GM21367 (cell line): ENCODE data around the gene NTN3.
"Not testable (repeated sequence)": the region's sequence is repeated elsewhere in the genome, so short reads cannot be mapped to it uniquely, and the experiment has no call there.

Experiments used
- ATAC-seq: cut with Tn5 transposase; IDR thresholded peaks from one replicate; pipeline ENCODE4 v1.9.1; 2021; ENCODE audit not compliant: unreplicated experiment

Gene NTN3

DNA sequence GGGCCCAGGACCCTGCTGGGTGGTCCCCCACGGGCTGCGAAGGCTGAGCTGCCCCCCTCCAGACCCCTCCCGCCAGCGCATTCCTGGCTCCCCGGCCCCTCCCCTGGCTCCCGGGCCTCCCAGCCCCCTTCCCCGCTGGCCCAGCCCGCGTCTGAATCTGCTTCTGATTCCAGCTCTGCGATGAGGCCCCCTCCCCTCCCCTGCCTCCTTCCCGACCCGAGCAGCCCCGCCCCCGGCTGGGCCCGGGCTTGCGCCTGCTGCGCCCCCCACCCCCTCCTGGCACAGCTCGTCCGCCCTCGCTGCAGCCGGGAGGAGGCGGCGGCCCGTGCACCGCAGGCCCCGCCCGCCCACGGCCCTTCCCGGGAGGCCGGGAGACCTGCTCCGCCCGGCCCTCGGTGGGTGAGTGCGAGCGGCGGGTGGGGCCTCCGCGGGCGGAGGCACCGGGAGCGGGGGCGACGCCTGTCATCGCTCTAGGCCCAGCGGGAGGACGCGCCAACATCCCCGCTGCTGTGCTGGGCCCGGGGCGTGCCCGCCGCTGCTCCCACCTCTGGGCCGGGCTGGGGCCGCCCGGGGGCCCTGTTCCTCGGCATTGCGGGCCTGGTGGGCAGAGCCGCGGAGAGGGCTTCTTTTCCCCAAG, at the start of gene NTN3:
NTN3 (plus strand) TSS at position 282 of the 637 bp plus-strand sequence. CDS start 405 bp downstream, outside the sequence.
- no peak for ATAC-seq

DNA sequence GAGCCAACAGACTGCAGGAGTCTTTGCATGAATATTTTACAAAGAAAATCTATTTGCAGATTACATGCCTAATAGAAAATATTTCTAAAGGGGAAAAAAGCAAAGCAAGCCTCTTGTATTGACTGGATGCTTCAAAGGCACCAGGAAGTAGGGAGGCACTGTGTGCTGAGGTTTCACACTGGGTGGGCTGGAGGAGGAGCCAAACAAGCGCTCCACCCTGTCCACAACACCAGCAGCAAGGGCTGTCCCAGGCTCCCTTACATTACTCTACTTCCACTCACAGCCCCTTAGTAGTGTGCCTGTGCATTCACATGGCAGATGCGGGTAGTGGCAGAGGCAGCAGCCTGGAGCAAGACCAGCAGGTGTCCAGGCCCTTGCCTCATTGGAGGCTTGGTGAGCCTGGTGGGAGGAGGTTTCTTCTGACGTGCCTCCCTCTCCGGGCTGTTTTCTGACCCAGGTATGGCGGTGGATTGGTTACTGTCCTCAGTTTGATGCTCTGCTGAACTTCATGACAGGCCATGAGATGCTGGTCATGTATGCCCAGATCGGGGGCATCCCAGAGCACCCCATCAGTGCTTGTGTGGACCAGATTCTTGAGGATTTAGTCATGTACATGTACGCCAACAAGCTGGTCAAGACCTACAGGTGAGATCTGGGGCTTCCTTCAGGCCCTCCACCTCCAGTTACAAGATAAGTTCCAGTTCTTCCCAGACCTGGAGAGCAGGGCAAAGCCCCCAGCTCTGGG, 48.8 kb upstream of the NTN3 start:
- ATAC-seq: no peak

DNA sequence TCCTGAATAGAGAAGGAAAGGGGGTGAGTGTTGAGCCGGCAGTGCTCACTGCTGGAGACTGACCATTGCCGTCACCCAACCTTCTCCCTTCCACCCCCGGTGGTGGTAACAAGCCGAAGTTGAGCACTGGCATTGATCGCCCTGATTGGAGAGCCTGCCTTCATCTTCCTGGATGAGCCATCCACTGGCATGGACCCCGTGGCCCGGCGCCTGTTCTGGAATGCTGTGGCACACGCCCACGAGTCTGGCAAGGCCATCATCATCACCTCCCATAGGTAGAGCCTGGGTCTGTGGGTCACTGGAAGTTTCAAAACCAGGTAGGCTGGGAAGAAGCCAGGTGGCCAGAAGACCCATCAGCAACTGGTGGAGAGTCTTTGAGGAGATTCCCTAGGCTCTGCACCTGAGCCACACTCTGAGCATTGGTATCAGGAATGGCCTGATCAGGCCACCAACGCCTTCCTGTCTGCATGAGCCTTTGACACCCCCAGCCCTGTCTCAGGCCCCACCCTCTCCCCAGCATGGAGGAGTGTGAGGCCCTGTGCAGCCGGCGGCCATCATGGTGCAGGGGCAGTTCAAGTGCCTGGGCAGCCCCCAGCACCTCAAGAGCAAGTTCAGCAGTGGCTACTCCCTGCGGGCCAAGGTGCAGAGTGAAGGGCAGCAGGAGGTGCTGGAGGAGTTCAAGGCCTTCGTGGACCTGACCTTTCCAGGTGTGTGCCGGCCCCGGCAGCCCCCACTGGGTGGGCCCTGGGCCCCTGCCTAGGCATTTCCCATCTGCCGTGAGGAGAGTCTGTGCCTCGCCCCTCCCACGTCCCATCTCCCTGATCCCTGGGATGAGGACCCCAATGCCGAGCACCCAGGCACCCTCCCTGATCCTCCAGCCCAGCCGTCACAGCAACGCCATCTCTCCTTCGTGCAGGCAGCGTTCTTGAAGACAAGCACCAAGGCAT, 46.8 kb upstream of the NTN3 start:
- ATAC-seq: no peak

DNA sequence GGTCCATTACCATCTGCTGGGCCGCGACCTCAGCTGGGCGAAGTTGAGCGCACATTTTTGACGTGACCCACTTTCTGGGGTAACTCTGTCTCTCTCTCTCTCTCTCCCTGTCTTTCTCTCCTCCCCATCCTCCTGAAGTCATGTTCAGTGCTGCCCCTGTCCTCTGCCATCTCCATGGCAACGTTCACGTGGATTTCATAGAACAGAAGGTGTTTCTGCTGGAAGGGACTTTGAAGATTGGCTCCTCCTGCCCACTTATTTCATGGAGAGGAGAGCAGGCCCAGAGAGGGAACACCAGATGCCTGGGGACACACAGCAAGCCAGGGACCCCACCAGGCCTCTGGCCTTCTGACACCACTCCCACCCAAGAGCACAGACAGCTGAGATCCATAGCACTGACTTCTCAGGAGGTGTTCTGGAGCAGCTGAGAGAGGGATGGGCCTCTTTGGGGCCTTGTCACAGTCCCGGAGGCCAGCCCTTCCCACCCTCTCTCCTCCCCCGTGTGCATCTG, 46.0 kb upstream of the NTN3 start:
- ATAC-seq: no peak

GRCh38 chr16:2425825-2426430, 45.2 kb upstream of the NTN3 start:
- no peak for ATAC-seq

GRCh38 chr16:2426941-2427361, 44.1 kb upstream of the NTN3 start:
- no peak for ATAC-seq

- no peak for ATAC-seq
Measured at GRCh38 chr16:2427526-2427925, 43.6 kb upstream of the NTN3 start.

- no peak for ATAC-seq
Measured at GRCh38 chr16:2428051-2428783, 42.9 kb upstream of the NTN3 start.

DNA sequence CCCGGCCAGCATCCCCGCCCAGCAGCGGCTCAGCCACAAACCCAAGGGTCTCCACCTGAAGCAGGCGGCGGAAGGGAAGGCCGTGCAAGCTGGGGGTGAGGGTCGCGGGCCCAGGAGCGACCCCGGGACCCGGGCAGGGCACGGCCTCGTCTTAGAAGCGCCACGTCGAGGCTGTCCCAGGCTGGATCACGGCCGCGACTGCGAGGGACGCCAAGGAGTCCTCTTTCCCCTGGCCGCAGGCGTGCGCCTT, 42.4 kb upstream of the NTN3 start:
- peak; percentile 15 for ATAC-seq

GRCh38 chr16:2429034-2429770, 41.9 kb upstream of the NTN3 start, which contains the start of gene CCNF:
Gene CCNF, plus strand, starts transcription at chr16:2429447. Its CDS starts 35 bp downstream, at chr16:2429482.
- peak; percentile 73 for ATAC-seq

DNA sequence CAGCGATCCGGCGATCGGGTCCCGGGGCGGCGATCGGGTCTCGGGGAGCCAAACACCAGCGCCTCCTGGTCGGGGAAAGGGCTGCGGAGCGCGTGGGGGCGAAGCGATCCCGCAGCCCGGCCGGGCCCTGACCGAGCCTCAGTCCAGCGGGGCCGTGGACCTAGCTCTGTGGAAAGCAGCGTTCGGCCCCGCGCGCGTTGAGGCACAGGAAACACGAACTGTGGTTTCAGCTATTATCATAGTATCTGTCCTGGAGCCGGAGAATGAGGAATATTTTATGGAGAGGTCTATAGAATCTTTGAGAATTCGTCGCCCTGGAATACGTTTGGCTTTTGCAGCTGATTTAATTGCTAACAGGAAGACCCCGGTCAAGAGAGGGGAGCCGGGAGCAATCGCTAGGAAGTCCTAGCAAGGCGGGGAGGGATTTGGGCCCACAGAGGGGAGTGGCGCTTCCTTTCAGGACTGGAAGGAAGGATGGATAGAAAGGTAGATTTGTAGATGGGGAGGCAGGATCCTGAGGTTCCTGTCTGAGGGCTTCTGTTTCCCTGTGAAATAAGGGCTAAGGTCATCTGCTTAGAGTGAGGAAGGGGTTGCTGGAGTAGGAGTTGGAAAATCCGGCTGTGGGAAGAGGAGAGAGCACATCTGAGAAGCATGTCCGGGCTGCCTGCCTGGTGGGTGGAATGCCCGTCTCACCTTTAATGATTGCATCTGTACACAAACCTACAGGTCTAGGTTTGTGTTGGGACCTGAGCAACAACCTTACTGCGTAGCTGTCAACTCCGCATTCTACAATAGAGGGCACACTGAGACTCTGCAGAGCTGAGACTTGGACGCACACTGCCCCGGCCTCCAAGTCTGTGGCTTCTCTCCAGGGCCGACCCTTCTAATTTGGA, 41.1 kb upstream of the NTN3 start:
- ATAC-seq: peak; percentile 7

GRCh38 chr16:2432286-2432685, 38.8 kb upstream of the NTN3 start:
- ATAC-seq: no peak

GRCh38 chr16:2432801-2433505, 38.1 kb upstream of the NTN3 start:
- ATAC-seq: no peak

DNA sequence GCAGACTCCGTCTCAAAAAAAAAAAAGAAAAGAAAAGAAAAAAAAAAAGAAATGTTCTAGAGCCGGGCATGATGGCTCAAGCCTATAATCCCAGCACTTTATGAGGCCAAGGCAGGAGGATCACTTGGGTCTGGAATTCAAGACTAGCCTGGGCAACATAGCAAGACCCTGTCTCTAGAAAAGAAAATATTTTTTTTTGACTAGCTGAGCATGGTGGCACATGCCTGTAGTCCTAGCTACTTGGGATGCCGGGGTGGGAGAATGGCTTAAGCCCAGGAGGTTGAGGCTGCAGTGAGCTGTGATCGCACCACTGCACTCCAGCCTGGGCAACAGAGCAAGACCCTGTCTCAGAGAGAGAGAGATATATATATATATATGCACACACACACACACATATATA, 35.9 kb upstream of the NTN3 start:
- ATAC-seq: not testable (repeated sequence)

DNA sequence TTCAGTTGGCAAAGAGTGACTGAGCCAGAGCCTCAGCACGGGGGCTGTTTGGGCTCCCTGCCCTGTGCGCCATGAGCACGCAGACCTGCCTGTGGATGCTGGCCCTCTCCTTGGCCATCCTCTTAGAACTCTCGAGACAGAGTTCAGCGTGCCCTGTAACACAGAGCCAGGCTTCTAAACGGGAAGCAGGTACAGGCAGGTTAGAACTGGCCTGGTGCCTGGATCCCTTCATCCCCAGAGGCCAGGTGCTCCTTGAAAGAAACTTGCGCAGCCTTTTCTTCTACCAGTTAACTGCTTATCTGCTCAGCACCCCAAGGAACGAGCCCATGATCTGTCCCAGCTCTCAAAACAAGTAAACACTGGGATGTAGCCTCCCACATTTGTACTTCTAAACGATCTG, 35.0 kb upstream of the NTN3 start:
- ATAC-seq: no peak

GRCh38 chr16:2437032-2437790, 33.9 kb upstream of the NTN3 start:
- ATAC-seq: no peak

- no peak for ATAC-seq
Measured at GRCh38 chr16:2438121-2438520, 33.0 kb upstream of the NTN3 start.
